Measurements from ENCODE around the gene GALE. TPM values are rescaled to one million over a fixed set of nuclear protein-coding genes. Genes with fewer than 3 reads are reported as not detected.
"Not testable (repeated sequence)": the region's sequence is repeated elsewhere in the genome, so short reads cannot be mapped to it uniquely, and the experiment has no call there.

Gene GALE
- total RNA-seq, 2 experiments from 2014 or later, result 27.4 to 35.6 TPM

DNA sequence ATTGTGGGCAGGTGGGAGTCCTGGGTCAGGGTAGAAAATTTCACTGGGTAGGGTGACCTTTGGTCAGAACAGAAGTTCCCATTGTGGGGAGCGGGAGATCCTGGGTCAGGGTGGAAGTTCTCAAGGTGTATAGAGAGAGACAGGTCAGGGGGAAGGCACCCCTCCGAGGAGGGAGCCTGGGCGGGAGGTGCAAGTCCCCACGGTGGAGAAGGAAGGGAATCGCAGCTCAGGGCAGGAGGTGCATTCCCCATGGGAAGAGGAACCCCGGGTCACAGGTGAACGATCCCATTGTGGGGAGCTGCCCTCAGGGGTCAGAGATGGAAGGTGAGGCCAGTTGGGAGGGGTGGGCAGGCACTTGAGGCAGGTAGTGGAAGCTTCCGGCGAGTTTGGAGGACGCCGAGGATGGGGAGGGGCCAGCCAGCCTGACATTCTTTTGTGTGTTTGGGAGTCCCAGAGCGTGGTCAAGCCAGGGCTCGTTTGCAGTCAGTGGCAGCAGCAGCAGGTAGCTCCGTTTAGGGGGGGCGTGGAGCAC is 9.0 kb downstream of the GALE start:
- H3K27ac Mint-ChIP-seq, result peak overlapping the region; percentile 79
- H3K4me1 Mint-ChIP-seq, result peaks cover 13% of the 10 kb centered on the region
- ChIA-PET POLR2A (interaction anchor here (0.6 to 1.7 kb wide), 4 partner anchors 8 to 182 kb away, joined by 3 to 7 read pairs (median 4); partner anchors contain the start of genes GALE and PITHD1), CTCF (interaction anchor here (1.0 to 2.9 kb wide), 7 partner anchors 8 to 173 kb away, joined by 3 to 10 read pairs (median 3); no protein-coding TSS in a partner anchor)
- no peaks in the 10 kb centered on the region for H3K27me3 Mint-ChIP-seq
- ATAC-seq (peak; percentile 37), DNase-seq (peak; percentile 53)
- H3K9me3 Mint-ChIP-seq (ENCODE audit: low read depth), result no peaks in the 10 kb centered on the region
- peaks cover 22% of the 10 kb centered on the region for H3K36me3 Mint-ChIP-seq (ENCODE audit: low read depth)
- intact Hi-C loops (cut with DNase I, micrococcal nuclease), result loop anchor here (1.0 to 2.0 kb wide), 5 partner anchors 9 to 189 kb away; partner anchors contain the start of genes GALE (in 2 of the 2), PITHD1 (in 2 of the 2), ELOA (in 1 of the 2) and HMGCL (in 1 of the 2)
- H3K4me3 Mint-ChIP-seq, result peak overlapping the region; percentile 86

DNA sequence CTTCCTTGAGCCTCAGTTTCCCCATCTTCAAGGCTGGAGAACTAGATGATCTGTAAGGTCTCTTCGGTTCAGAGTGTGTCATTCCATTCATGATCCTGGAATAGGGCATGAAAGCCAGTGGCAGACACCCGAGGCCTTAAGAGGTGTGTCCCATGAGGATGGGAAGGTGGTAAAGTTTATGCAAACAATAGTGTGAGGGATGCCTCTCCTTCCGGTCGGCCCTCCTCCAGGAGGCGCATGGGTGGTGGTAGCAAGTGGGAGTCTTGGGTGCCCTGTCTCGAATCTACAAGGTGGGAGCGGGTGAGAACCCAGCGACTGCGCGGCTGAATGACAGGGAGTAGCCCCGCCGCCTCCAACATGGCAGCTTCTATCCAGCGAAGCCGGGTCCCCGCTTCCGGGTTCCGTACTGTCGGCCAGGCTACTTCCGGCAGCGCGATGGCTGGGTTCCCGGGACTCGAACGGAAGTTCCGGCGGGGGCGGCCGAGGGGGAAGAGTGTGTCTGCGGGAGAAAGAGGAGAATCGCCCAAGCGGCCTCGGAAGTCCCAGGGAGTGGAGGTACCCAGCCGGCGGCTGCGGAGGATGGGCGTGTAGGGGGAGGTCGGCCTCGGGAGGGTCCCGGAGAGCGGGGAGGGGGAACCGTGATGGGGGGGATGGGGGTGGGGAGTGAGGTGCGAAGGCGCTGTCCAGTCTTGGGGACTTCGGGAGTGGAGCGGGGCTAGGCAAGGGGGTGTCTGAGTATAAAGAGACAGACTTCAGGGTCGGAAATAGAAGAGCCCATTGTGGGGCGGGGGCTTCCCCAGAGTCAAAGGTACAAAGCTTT is 9.6 kb downstream of the GALE start, which contains the start of gene LYPLA2:
LYPLA2 (plus strand) TSS at position 450 of the 820 bp plus-strand sequence. CDS start 1,538 bp downstream, outside the sequence.
- Mint-ChIP-seq H3K27ac (peak within 1 kb of the TSS; percentile 79), H3K36me3 (ENCODE audit: low read depth) (peaks cover 26% of the 10 kb centered on the region), H3K4me1 (peaks cover 13% of the 10 kb centered on the region), H3K27me3 (no peaks in the 10 kb centered on the region), H3K4me3 (peak within 1 kb of the TSS; percentile 86), H3K9me3 (ENCODE audit: low read depth) (no peaks in the 10 kb centered on the region)
- POLR2A ChIA-PET, result interaction anchor here (0.6 to 1.7 kb wide), 3 partner anchors 9 to 183 kb away, joined by 3 to 7 read pairs (median 4); partner anchors contain the start of gene GALE
- DNase-seq (peak; percentile 95), ATAC-seq (peak; percentile 93)
- CTCF ChIA-PET, result interaction anchor here (0.6 to 2.9 kb wide), 8 partner anchors 8 to 173 kb away, joined by 3 to 10 read pairs (median 3); no protein-coding TSS in a partner anchor
- intact Hi-C loops (cut with DNase I, micrococcal nuclease), result loop anchor here (1.0 to 2.0 kb wide), 5 partner anchors 9 to 190 kb away; partner anchors contain the start of genes GALE (in 2 of the 2), PITHD1 (in 2 of the 2), ELOA (in 1 of the 2) and HMGCL (in 1 of the 2)

DNA sequence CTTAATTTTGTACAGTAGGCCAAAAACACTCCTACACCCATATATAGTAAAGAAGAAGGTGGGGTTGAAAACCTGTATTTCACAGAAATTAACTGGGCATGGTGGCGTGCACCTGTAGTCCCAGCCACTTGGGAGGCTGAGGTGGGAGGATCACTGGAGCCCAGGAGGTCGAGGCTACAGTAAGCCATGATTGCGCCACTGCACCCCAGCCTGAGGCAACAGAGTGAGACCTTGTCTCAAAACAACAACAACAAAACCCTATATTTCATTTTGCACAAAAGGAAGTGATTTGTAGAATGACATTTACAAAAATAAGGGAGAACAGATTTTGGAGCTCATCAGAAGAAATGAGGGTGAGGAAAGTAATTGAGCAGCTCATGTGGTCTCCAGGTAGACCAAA is 11.9 kb downstream of the GALE start:
- no peak for ATAC-seq
- peak overlapping the region; percentile 29 for H3K27ac Mint-ChIP-seq
- H3K4me1 Mint-ChIP-seq, result peaks cover 13% of the 10 kb centered on the region
- no peaks in the 10 kb centered on the region for H3K9me3 Mint-ChIP-seq (ENCODE audit: low read depth)
- ChIA-PET CTCF (interaction anchor here (0.5 to 1.6 kb wide), 4 partner anchors 9 to 171 kb away, joined by 3 to 6 read pairs (median 3); partner anchors contain the start of gene RPL11), POLR2A (interaction anchor here (0.5 kb wide), 1 partner anchor 9 kb away, joined by 3 read pairs; no protein-coding TSS in a partner anchor)
- DNase-seq, result no peak
- intact Hi-C loops (cut with DNase I, micrococcal nuclease), result no loop called here
- peaks cover 33% of the 10 kb centered on the region for H3K36me3 Mint-ChIP-seq (ENCODE audit: low read depth)
- no peaks in the 10 kb centered on the region for H3K27me3 Mint-ChIP-seq
- no peak overlapping the region for H3K4me3 Mint-ChIP-seq

DNA sequence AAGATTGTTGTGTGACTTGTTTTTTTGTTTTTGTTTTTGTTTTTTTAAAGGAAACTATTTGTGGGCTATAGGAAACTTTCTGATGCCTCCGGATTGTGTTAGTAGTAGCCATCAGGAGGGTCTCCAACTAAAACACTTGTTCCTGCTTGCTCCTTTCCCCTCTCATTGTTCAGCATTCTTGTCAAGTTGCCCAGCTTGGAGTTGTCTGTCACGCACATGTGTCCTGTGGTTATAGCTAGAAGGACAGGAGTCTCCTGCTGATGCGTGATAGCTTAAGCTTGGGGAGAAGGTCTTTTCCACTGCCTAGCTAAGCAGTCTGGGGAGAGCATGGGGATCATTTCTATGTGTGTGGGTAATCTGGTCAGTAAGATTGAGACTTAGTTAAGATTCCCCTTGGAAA is 12.9 kb downstream of the GALE start:
- Mint-ChIP-seq H3K27me3 (no peaks in the 10 kb centered on the region), H3K36me3 (ENCODE audit: low read depth) (peaks cover 33% of the 10 kb centered on the region), H3K4me1 (peaks cover 13% of the 10 kb centered on the region), H3K4me3 (no peak overlapping the region), H3K27ac (no peak overlapping the region), H3K9me3 (ENCODE audit: low read depth) (no peaks in the 10 kb centered on the region)
- ChIA-PET POLR2A (no interaction called here), CTCF (interaction anchor here (1.1 to 1.6 kb wide), 2 partner anchors 16 to 96 kb away, joined by 3 to 6 read pairs; partner anchors contain the start of gene RPL11)
- DNase-seq, result no peak
- no peak for ATAC-seq
- intact Hi-C loops (cut with DNase I, micrococcal nuclease), result no loop called here

DNA sequence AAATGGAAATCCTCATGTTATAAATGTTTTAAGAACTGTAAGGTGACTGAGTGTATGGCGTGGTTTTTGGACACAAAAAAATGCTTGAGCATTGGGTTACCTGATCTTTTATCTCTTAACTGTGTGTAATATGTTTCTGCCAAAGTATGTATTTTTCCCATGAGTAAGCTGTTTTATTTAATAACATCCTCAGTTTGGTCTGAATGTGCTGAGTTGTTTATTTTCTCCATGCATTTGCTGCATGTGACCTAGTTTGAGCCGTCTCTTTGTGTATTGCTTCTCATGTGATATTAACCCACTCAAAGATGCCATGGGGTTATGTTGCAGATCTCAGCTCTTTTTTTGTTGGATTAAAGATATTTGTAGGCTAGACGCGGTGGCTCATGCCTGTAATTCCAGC is 15.7 kb downstream of the GALE start:
- POLR2A ChIA-PET, result no interaction called here
- Mint-ChIP-seq H3K27me3 (no peaks in the 10 kb centered on the region), H3K27ac (no peak overlapping the region), H3K4me3 (no peak overlapping the region), H3K9me3 (ENCODE audit: low read depth) (no peaks in the 10 kb centered on the region), H3K36me3 (ENCODE audit: low read depth) (peaks cover 41% of the 10 kb centered on the region), H3K4me1 (peaks cover 11% of the 10 kb centered on the region)
- CTCF ChIA-PET, result interaction anchor here (1.3 kb wide), 1 partner anchor 13 kb away, joined by 3 read pairs; no protein-coding TSS in a partner anchor
- ATAC-seq, result no peak
- intact Hi-C loops (cut with DNase I, micrococcal nuclease), result no loop called here
- no peak for DNase-seq

DNA sequence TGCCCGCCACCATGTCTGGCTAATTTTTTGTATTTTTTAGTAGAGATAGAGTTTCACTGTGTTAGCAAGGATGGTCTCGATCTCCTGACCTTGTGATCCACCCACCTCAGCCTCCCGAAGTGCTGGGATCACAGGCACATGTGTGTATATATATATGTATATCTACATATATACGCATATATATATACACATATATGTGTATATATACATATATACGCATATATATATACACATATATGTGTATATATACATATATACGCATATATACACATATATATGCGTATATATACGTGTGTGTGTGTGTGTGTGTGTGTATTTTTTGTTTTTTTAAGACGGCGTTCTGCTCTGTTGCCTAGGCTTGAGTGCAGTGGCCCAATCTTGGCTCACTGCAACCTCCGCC is 17.4 kb downstream of the GALE start:
- Mint-ChIP-seq H3K36me3 (ENCODE audit: low read depth) (peaks cover 40% of the 10 kb centered on the region), H3K4me1 (peaks cover 20% of the 10 kb centered on the region)
- H3K27ac Mint-ChIP-seq; DNase-seq; H3K4me3 Mint-ChIP-seq; POLR2A ChIA-PET; ATAC-seq; H3K27me3 Mint-ChIP-seq; H3K9me3 Mint-ChIP-seq (ENCODE audit: low read depth); intact Hi-C loops (cut with DNase I, micrococcal nuclease): not testable (repeated sequence)
- CTCF ChIA-PET, result interaction anchor here (0.7 to 1.2 kb wide), 2 partner anchors 11 to 672 kb away, joined by 4 read pairs; no protein-coding TSS in a partner anchor

DNA sequence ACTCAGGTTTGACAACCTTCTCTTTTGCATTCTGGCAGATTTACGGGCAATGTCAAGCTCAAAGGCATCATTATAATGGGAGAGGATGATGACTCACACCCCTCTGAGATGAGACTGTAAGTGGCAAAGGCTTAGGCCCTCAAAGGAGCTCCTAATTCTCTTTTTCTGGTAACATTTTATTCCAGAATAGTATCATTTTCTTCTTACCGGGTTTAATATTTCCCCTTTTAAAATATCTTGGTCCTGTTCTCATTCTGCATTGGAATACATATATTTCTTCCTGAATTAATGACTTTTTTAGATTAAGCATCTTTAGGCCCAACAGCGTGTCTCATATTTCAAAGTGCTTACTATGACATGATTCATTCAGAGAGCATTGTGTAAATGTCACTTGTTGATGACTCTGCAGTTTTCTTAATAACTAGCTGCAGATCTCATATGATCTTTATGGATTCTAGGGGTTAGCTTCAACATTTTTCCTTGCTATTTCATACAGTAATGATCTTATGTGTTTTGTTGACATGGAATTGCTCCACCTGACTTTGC is 20.7 kb downstream of the GALE start:
- ChIA-PET POLR2A (interaction anchor here (0.6 to 1.7 kb wide), 4 partner anchors 8 to 408 kb away, joined by 3 to 7 read pairs (median 3); partner anchors contain the start of genes LYPLA2 and RPL11), CTCF (interaction anchor here (0.6 to 2.4 kb wide), 6 partner anchors 9 to 297 kb away, joined by 3 to 17 read pairs (median 4); partner anchors contain the start of genes ELOA, LYPLA2 and RPL11)
- no peaks in the 10 kb centered on the region for H3K27me3 Mint-ChIP-seq
- H3K27ac Mint-ChIP-seq, result peak overlapping the region; percentile 78
- ATAC-seq (peak; percentile 58), DNase-seq (no peak)
- H3K4me3 Mint-ChIP-seq, result peak overlapping the region; percentile 87
- H3K36me3 Mint-ChIP-seq (ENCODE audit: low read depth), result peaks cover 14% of the 10 kb centered on the region
- no peaks in the 10 kb centered on the region for H3K9me3 Mint-ChIP-seq (ENCODE audit: low read depth)
- intact Hi-C loops (cut with DNase I, micrococcal nuclease), result loop anchor here in 1 of 2 experiments (10.0 kb wide), 1 partner anchor 615 kb away; no protein-coding TSS in a partner anchor
- H3K4me1 Mint-ChIP-seq, result peaks cover 35% of the 10 kb centered on the region

DNA sequence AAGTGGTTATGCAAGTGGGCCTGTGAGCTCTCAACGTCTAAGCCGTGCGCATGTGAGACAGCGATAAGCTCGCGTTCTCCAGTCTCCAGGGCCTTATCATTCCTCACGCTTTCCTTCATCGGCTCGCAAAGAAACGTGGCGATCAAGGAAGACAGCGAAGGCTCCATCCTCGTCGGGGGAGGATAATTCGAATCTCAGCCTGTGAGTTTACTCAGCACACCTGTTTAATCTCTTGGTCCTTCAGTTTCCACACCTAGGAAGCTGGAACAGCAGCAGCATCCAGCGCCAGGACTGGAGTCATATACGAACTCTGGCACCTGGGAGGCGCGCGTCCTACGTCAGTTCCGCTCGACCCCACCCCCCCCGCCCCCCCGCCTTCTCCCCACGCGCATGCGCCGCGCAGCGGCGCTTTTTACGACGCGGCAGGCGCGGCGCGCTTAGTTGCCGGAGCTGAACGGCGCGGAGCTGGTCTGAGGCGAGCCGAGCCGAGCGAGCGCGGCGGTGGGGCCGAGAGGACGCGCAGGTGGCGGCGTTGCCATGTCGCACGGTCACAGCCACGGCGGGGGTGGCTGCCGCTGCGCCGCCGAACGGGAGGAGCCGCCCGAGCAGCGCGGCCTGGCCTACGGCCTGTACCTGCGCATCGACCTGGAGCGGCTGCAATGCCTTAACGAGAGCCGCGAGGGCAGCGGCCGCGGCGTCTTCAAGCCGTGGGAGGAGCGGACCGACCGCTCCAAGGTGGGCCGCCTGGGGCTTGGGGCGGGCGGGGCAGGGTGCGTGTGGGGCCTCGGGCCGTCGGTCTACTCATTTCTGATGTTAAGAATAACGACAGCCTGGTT is 22.4 kb downstream of the GALE start, which contains the start of gene PITHD1:
PITHD1 (plus strand) TSS at position 440 of the 836 bp plus-strand sequence; CDS start at position 538, 98 bp downstream.
- intact Hi-C loops (cut with DNase I, micrococcal nuclease), result loop anchor here (1.0 to 10.0 kb wide), 9 partner anchors 13 to 617 kb away; partner anchors contain the start of genes LYPLA2 (in 2 of the 2), ELOA (in 1 of the 2), GALE (in 1 of the 2) and HMGCL (in 1 of the 2)
- Mint-ChIP-seq H3K36me3 (ENCODE audit: low read depth) (peaks cover 11% of the 10 kb centered on the region), H3K27me3 (no peaks in the 10 kb centered on the region), H3K4me3 (peak within 1 kb of the TSS; percentile 87), H3K4me1 (peaks cover 43% of the 10 kb centered on the region), H3K9me3 (ENCODE audit: low read depth) (no peaks in the 10 kb centered on the region), H3K27ac (peak within 1 kb of the TSS; percentile 87)
- ChIA-PET POLR2A (interaction anchor here (0.6 to 1.8 kb wide), 8 partner anchors 13 to 201 kb away, joined by 3 to 7 read pairs (median 4); partner anchors contain the start of genes HMGCL and LYPLA2), CTCF (interaction anchor here (0.5 to 1.7 kb wide), 9 partner anchors 21 to 153 kb away, joined by 3 to 7 read pairs (median 3); no protein-coding TSS in a partner anchor)
- ATAC-seq, result peak; percentile 87
- DNase-seq, result peak; percentile 90

DNA sequence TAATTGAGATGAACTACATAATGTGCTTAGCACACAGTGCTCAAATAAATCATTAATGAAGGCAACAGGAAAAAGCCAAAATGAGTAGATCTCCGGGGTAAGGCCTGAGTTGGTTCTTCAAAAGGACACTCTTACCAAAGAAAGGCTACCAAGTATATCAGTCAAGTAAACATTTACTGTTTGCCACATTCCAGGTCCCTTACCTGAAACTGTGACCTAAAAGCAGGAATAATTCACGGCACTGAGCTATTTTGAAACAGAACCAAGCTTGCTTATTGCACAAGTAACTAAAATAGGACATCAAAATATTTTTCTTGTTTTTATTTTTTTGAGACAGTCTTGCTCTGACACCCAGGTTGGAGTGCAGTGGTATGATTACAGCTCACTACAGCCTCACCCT is 24.3 kb downstream of the GALE start:
- ATAC-seq (no peak), DNase-seq (no peak)
- Mint-ChIP-seq H3K9me3 (ENCODE audit: low read depth) (no peaks in the 10 kb centered on the region), H3K27ac (no peak overlapping the region), H3K4me3 (peak overlapping the region; percentile 87), H3K4me1 (peaks cover 38% of the 10 kb centered on the region), H3K36me3 (ENCODE audit: low read depth) (peaks cover 5% of the 10 kb centered on the region), H3K27me3 (no peaks in the 10 kb centered on the region)
- CTCF ChIA-PET, result interaction anchor here (0.6 to 2.3 kb wide), 5 partner anchors 34 to 313 kb away, joined by 3 to 7 read pairs (median 4); no protein-coding TSS in a partner anchor
- POLR2A ChIA-PET, result no interaction called here
- intact Hi-C loops (cut with DNase I, micrococcal nuclease), result loop anchor here in 1 of 2 experiments (10.0 kb wide), 1 partner anchor 619 kb away; no protein-coding TSS in a partner anchor

Data from activated CD4-positive, alpha-beta T cell treated with anti-CD3 and anti-CD28 coated beads for 36 hours (primary cell).